Sigmoid colon (tissue), 7 donors: ENCODE results near the gene GRIN2A. TPM values are rescaled to one million over a fixed set of nuclear protein-coding genes. Genes with fewer than 3 reads are reported as not detected.

Experiments
- DNase-seq: peaks from one replicate; pipeline ENCODE4 v3.0.0-alpha.2; 2019
- H3K27ac ChIP-seq, 4 donors: fragments of 200-600 bp; sonication (generic); one replicate each; pipeline ENCODE4 v1.5.1; 2016 to 2019; ENCODE audit warnings: mild to moderate bottlenecking in 1 of 4
- H3K27me3 ChIP-seq, 3 donors: fragments of 200-600 bp; sonication (generic); one replicate each; pipeline ENCODE4 v1.5.1; 2019; ENCODE audit warnings: mild to moderate bottlenecking in 1 of 3
- H3K36me3 ChIP-seq, 4 donors: fragments of 200-600 bp; sonication (generic); one replicate each; pipeline ENCODE4 v1.5.1; 2016 to 2019
- H3K4me1 ChIP-seq, 4 donors: fragments of 200-600 bp; sonication (generic); one replicate each; pipeline ENCODE4 v1.5.1; 2017 to 2019
- H3K4me3 ChIP-seq, 4 donors: fragments of 200-600 bp; sonication (generic); one replicate each; pipeline ENCODE4 v1.5.1; 2017 to 2019; ENCODE audit warnings: mild to moderate bottlenecking in 2 of 4, moderate library complexity in 1 of 4
- H3K9me3 ChIP-seq, 4 donors: fragments of 200-600 bp in 3 of 4; sonication (generic) in 3 of 4; one replicate each; pipeline versions ENCODE4 v1.5.1 to v1.6.1; 2013 to 2019
- CTCF ChIP-seq, 4 experiments: fragments of 450-650 bp in 3 of 4; fragments of 200-600 bp in 1 of 4; IDR thresholded peaks; one replicate each; pipeline ENCODE4 v1.5.1; 2016 to 2019; ENCODE audit warnings: antibody characterized with exemption in 4 of 4, mild to moderate bottlenecking in 3 of 4, moderate library complexity in 2 of 4
- EP300 ChIP-seq, 4 donors: sonication (generic); formaldehyde crosslinking; IDR thresholded peaks; one replicate each; pipeline ENCODE4 v1.6.1; 2017; ENCODE audit warnings: antibody characterized with exemption in 4 of 4
- POLR2A ChIP-seq, 2 donors: fragments of 450-650 bp; IDR thresholded peaks; one replicate each; pipeline ENCODE4 v1.6.1; 2016; ENCODE audit warnings: antibody characterized with exemption in 2 of 2, mild to moderate bottlenecking in 2 of 2, moderate library complexity in 2 of 2
- POLR2AphosphoS5 ChIP-seq, 4 donors: sonication (generic); formaldehyde crosslinking; IDR thresholded peaks; one replicate each; pipeline ENCODE4 v1.6.1; 2017; ENCODE audit warnings: antibody characterized with exemption in 4 of 4
- WGBS, 2 donors: extraction: QIAGEN DNeasy Blood & Tissue Kit; methylation state at CpG; one replicate each; pipeline ENCODE4 v1.1.7; 2013; 5-methylcytosine and 5-hydroxymethylcytosine counted together
- intact Hi-C: fragments of 100-400 bp; cut with DNase I; formaldehyde crosslinking; loops from one replicate; pipeline ENCODE4 v1.15.1; 2023
- polyA plus RNA-seq, 3 donors: library from polyadenylated mRNA; stranded (reverse); fragments of 200-250 nt; gene quantifications; one replicate each; pipeline ENCODE4 v1.2.3, GENCODE V29; 2013
- small RNA-seq, 3 donors: library from RNA; depleted of rRNA; stranded (forward); fragments of <200 nt; gene quantifications; one replicate each; pipeline ENCODE3, GENCODE V24; 2016
- total RNA-seq, 4 donors: library from RNA; depleted of rRNA; stranded (reverse); fragments of >200 nt; gene quantifications; one replicate each; pipeline ENCODE4 v1.1.0, GENCODE V29; 2016
- donor health status: healthy with polysubstance abuse.
- donor health status: Bipolar disorder and iron deficiency.
- donor health status: healthy.

The GRIN2A gene
- total and polyA plus RNA-seq, 7 donors, result under 0.01 to 0.36 (median 0.09) TPM

- 41 to 69% methylated on average over 1 of the region's 1 CpG for WGBS, 2 donors
- TF ChIP-seq EP300 (IDR thresholded peaks at IDR 0.05), result no peak
- no peak for TF ChIP-seq CTCF (IDR thresholded peaks at IDR 0.05)
- TF ChIP-seq POLR2A (IDR thresholded peaks at IDR 0.05), result no peak
- TF ChIP-seq POLR2AphosphoS5 (IDR thresholded peaks at IDR 0.05), result no peak
- no peak for DNase-seq
- Histone ChIP-seq H3K27me3 (no peaks in the 10 kb centered on the region), H3K27ac (no peak overlapping the region), H3K4me3 (no peak overlapping the region), H3K36me3 (no peaks in the 10 kb centered on the region), H3K4me1 (no peaks in the 10 kb centered on the region), H3K9me3 (no peaks in the 10 kb centered on the region)
- intact Hi-C loops, result no loop called here
These were observed 469.1 kb downstream of the GRIN2A start for GRCh38 chr16:9713156-9713555.

- no peak for DNase-seq
- intact Hi-C loops, result no loop called here
- 56 to 60% methylated on average over 5 of the region's 5 CpGs for WGBS, 2 donors
- no peaks in the 10 kb centered on the region for H3K9me3 ChIP-seq
- TF ChIP-seq EP300 (IDR thresholded peaks at IDR 0.05), result no peak
- TF ChIP-seq POLR2AphosphoS5 (IDR thresholded peaks at IDR 0.05), result no peak
- no peak for TF ChIP-seq POLR2A (IDR thresholded peaks at IDR 0.05)
- no peak for TF ChIP-seq CTCF (IDR thresholded peaks at IDR 0.05)
- no peaks in the 10 kb centered on the region for H3K36me3 ChIP-seq
- H3K4me3 ChIP-seq, result no peak overlapping the region
- no peaks in the 10 kb centered on the region for H3K4me1 ChIP-seq
- H3K27me3 ChIP-seq, result no peaks in the 10 kb centered on the region
- no peak overlapping the region for H3K27ac ChIP-seq
These were observed 473.1 kb downstream of the GRIN2A start for GRCh38 chr16:9708972-9709620.

- WGBS, 2 donors, result 50 to 73% methylated on average over 6 of the region's 6 CpGs
- no peak overlapping the region for H3K27ac ChIP-seq
- H3K36me3 ChIP-seq, result no peaks in the 10 kb centered on the region
- no peak for DNase-seq
- TF ChIP-seq POLR2AphosphoS5 (IDR thresholded peaks at IDR 0.05), result no peak
- TF ChIP-seq EP300 (IDR thresholded peaks at IDR 0.05), result no peak
- TF ChIP-seq CTCF (IDR thresholded peaks at IDR 0.05), result no peak
- no peak for TF ChIP-seq POLR2A (IDR thresholded peaks at IDR 0.05)
- H3K4me3 ChIP-seq, result no peak overlapping the region
- no peaks in the 10 kb centered on the region for H3K27me3 ChIP-seq
- H3K4me1 ChIP-seq, result no peaks in the 10 kb centered on the region
- intact Hi-C loops, result no loop called here
- no peaks in the 10 kb centered on the region for H3K9me3 ChIP-seq
These were observed 475.9 kb downstream of the GRIN2A start for GRCh38 chr16:9706217-9706836.

- no peak for TF ChIP-seq POLR2A (IDR thresholded peaks at IDR 0.05)
- no peak for TF ChIP-seq POLR2AphosphoS5 (IDR thresholded peaks at IDR 0.05)
- TF ChIP-seq CTCF (IDR thresholded peaks at IDR 0.05), result no peak
- TF ChIP-seq EP300 (IDR thresholded peaks at IDR 0.05), result no peak
- Histone ChIP-seq H3K4me3 (no peak overlapping the region), H3K9me3 (no peaks in the 10 kb centered on the region)
These were observed 478.5 kb downstream of the GRIN2A start for GRCh38 chr16:9703731-9704130.

More at GRCh38 chr16:9703731-9704130, 478.5 kb downstream of the GRIN2A start:
- Histone ChIP-seq H3K27ac (no peak overlapping the region), H3K4me1 (no peaks in the 10 kb centered on the region), H3K36me3 (no peaks in the 10 kb centered on the region), H3K27me3 (no peaks in the 10 kb centered on the region)
- DNase-seq, result no peak
- intact Hi-C loops, result no loop called here
- 74 to 83% methylated on average over 1 of the region's 1 CpG for WGBS, 2 donors

Small RNA genes within 50 kb of the gene (small RNA-seq; reads per million reads assigned to genes)
- gene RN7SL493P, result 0 reads per million in 3 donors

Other genes starting within 250 kb of the GRIN2A start
- gene ATF7IP2, start 203.6 kb upstream of the GRIN2A start, total RNA-seq, result 10 to 100 TPM in 3 of 4 donors, 1 to 10 TPM in 1; 9.3 to 22.0 (median 14.3) TPM
- gene ATF7IP2, start 203.6 kb upstream of the GRIN2A start, polyA plus RNA-seq, result 10 to 100 TPM in 2 of 3 donors, 1 to 10 TPM in 1; 3.7 to 17.1 (median 10.2) TPM